HG02610 (cell line): ENCODE results near the gene SPINT3.

Experiments
- ATAC-seq: cut with Tn5 transposase; IDR thresholded peaks from one replicate; pipeline ENCODE4 v1.9.1; 2021; ENCODE audit warnings: mild to moderate bottlenecking, moderate library complexity; ENCODE audit not compliant: unreplicated experiment

Gene SPINT3, protein sequence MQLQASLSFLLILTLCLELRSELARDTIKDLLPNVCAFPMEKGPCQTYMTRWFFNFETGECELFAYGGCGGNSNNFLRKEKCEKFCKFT

DNA sequence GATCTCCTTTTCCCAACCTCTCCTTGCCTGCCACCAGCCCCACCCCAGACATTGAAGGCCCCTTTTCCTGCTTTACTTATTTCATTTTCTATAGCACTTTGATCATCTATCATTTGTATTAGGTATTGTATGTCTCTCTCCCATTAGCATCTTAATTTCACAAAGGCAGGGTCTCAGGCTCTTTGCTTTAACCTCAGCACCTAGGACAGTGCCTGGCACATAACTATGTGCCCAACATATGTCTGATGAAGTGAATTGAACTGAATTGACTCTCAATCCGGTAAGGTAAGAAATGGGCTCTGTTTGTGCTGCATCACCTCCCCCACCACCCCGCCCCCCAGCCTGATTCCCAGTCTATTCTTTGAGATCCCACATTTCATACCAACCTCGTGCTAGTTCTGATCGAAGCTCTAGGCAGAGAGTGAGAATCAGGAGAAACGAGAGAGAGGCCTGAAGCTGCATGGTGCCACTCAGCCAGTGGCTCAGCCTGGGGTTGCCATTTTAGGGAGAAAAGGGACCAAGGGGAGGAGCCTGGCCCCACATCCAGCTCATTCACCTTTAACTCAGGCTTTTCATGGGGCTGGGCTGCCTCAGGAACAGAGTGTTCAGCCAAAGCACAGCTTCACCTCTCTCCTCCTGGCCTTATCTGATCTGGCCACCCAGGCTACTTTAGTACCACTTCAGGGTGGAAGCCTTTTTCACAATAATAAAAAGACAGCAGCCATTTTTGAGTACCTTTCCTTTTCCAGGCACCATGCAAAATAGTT is at the start of gene SPINT3:
SPINT3 (minus strand) TSS at position 476 of the 767 bp plus-strand sequence; CDS start at position 462, 14 bp downstream.
- ATAC-seq, result no peak

DNA sequence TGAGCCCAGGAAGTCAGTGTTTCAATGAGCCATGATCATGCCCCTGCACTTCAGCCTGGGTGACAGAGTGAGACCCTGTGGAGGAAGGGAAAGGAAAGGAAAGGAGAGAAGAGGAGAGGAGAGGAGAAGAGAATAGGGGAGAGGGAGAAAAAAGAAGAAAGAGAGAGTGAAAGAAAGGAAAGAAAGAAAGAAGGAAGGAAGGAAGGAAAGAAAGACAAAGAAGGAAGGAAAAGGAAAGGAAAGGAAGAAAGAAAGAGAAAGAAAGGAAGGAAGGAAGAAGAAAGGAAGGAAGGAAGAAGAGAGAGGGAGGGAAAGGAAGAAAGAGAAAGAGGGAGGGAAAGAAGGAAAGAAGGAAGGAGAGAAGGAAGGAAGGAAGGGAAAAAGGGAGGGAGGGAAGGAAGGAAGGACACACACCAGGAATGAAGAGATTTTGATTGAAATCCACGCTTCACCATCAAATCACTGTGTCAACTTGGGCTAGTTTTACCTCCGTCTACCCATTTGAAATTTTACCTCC is 49.4 kb upstream of the SPINT3 start:
- no peak for ATAC-seq

DNA sequence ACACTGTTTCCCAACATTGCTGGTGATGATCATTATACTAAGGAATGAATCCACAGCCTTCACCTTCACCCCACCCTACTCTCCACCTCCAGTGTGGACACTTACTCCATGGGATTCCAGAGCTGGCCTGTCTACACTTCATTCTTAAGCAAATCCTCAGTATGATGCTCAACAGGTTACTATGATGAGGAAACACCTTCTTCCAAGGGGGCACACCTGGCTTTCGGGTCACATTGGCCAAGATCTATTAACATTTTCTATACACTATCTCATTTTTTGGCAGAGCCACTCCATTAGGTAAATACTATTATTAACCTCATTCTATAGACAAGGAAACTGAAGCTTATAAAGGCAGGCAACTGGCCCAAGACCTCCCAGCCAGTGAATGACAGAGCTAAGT is 39.8 kb upstream of the SPINT3 start:
- ATAC-seq, result no peak

DNA sequence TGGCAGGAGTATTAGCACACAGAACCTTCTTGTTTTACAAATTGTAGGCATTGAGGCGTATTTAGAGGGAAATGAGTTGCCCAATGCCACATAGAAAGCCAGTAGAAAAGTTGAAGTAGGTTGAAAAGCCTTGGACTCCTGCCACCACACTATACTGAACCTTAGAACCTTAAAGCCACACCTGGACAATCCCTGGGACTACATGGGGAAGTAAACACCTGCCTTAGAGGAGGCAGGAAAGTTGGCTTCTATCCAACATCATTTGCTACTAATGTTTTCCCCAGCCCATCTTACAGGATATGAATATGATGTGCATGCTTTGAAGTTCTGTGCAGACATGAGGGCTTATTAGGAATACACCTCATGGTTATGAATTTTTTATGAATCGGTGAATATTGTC is 37.0 kb upstream of the SPINT3 start:
- no peak for ATAC-seq

DNA sequence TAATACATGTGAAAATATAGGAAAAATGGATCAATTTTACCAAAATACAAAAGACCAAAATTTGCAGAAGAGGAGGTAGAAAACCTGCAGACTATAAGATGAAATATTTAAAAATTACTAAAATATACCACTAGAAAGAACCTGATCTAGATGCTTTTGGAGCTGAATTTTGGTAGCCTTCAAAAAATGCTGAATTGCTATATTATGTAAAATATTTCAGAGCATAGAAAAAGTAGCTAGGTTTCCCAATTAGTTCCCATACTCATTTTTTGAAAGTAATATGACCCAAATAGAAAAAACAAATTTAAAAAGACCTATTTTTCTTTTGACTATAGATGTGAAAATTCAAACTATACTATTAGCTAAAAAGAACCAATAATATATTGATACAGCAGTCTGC is 35.3 kb upstream of the SPINT3 start:
- no peak for ATAC-seq

DNA sequence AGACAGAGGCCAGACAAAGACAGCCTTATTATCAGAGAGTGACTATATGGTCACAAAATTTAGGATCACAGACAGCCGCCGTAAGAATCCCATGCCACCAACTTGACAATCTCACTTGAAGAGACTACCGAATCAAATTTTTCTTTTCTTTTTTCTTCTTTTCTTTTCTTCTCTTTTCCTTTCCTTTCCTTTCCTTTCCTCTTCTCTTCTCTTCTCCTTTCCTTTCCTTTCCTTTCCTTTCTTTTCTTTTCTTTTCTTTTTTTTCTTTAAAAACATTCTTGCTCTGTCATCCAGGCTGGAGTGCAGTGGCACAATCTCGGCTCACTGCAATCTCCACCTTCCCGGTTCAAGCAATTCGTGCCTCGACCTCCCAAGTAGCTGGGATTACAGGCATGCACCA is 33.0 kb upstream of the SPINT3 start:
- no peak for ATAC-seq

DNA sequence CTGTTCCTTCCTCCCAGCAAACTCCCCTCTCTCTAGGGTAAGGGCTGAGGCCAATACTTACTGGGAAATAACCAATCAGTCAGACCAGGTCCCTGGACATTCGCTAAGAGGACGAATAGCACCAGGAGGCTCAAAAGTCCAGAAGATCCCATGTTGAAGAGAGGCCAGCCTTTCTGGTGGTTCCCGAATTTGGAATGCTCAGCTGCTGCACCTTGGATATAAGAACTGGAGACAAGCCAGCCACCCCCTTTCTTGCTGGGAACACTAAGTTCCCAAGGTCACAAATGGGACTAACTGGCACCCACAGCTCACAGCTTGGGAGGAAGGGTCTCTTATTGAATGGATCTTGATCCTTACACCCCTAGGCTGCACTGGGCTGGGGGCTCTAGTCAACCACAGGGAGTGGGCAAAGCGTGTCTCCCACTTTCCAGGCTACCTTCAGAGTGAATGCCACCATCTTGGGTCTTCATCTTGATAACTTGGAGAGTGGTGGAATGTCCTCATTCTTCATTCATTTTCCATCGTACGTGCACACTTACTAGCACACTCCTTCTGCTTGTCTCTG is 31.9 kb upstream of the SPINT3 start, which contains the start of gene EPPIN:
EPPIN (minus strand) TSS at position 196 of the 565 bp plus-strand sequence; CDS start at position 152, 44 bp downstream.
- no peak for ATAC-seq

DNA sequence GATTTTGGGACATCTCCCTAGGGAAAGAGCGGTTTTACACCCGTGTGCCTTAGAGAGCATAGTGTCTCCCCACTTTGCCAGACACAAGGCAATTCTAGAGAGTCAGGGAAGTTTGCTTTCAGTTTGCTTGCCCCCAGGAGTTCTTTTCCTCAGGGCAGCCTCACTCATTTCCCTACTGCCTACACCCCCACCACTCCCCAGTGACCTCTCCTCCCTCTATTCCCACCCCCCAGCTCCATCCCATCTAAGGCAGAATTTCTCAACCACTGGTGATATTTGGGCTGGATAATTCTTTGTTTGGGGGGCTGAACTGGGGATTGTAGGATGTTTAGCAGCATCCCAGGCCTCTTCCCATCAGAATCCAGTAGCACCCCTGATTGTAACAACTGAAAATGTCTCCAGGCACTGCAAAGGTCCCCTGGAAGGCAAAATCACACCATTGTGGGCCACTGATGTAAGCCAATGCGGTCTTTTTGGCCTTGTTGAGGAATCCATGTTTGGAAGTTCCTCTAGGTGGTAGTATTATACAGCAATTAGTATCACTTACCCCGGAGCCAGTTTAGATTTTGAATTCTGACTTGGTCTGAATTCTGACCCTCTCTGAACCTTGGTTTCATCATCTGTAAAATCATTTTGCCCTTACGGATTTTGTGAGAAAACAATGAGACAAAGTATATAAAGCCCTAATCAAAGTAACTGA is 30.5 kb upstream of the SPINT3 start:
- no peak for ATAC-seq

DNA sequence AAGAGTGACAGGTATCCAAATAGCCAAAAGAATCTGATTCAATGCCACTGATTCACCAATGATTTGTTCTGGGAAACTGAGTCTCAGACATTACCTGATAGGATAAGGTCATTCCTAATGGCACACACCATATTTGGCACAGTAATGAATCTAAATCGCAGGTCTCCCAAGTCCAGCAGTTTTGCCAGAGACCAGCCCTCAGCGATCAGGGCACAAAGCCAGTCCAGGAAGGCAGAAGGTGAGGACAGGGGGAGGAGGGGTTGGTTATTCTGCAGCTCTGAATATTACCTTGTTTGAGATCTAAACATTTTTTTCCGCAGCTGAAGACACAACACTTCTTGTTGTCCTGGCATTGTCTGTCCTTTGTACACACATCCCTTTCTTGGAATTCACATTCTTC is 29.9 kb upstream of the SPINT3 start:
- ATAC-seq, result no peak

DNA sequence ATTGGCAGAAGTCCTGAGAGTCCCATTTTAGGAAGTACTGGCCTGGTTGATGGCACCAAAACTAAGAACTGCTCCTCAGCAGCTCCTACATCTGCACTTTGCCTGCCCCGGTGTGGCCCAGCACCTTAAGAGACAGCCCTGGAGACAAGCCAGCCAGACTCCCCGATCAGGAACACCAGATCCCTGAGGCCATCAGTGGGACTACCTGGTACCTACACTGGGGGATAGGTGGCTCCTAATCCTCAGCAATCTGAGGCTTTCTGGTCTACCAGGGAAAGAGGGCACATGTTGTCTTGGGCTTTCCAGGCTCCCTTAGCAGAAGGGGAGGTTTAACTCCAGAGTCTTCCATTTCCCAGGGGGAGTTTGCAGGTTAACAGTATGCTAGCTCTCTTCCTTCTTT is 24.0 kb upstream of the SPINT3 start, which contains the start of gene WFDC6:
WFDC6 (minus strand) TSS at position 101 of the 400 bp plus-strand sequence; CDS start at position 26, 75 bp downstream.
- ATAC-seq, result no peak

DNA sequence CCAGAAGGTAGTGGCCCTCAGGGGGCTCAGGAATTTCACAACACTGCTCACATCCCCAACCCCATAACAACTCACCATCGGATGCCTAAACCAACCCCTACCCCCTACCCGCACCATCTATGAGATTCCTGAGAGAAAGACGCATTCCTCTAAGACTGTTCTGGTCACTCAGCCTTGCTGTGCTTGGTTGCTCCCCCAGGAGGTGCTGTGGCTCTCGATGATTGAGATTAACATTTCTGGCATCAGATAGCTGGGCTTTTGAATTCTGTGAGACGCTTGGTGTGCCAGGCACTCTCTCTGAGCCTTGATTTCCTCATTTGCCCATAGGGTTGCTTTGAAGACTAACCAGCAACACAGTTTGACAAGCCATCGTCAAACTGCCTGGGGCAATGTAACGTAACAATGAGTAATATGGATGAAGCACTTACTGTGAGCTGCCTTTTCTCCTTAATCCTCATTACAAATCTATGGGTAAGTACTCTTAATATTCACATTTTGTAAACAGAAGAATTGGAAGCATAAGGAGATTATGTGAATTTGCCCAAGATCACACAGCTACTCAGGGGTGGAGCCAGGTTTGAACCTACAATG is 22.9 kb upstream of the SPINT3 start:
- ATAC-seq, result no peak

DNA sequence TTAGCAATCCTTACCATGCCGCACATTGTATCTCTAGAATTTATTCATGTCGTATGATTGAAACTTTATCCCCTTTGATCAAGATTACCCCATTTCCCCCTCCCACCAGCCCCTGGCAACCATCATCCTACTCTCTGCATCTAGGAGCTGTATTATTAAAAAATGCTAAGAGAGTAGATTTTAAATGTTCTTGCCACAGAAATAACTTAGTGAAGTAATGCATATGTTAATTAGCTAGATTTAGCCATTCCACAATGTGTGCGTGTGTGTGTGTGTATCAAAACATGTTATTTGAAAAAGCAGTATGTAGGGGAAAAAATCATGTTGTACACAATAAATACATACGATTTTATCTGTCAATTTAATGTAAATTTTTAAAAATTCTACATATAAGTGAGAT is 11.9 kb upstream of the SPINT3 start:
- no peak for ATAC-seq

DNA sequence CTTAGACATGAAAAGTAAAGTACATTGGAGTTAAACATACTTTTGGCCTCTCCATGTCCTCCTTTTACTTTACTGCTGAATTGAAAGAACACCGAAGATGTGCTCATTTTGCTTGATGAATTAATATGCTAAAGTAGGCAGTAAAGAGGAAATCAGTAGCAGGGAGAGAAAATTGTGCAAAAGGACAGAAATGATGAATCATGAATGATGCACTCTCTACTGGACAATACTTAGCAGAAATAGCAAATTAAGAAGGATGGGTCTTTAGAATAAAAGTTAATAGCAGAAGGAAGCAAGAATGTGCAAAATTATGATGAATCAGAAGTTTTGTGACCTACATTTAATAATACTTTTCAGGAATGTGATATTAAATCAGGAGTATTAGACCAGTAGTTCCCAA is 8.4 kb upstream of the SPINT3 start:
- no peak for ATAC-seq

DNA sequence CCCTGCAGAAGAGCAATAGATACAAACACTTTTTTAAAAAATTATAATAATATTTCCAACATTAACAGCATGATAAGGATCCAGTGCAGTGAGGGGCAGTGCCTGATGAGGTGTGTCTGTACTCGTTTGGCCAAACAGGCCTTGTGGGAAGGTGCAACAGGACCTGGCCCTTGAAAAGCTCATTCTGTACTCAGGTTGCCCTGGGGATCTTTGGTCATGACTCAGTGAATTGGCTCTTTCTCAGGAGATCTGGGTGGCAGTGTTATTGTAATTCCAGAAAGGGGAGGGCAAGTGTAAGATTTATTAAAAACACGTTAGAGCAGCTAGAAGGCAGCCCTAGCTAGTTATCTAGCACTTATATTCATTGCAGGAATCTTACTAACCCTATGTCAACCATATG is 2.9 kb upstream of the SPINT3 start:
- ATAC-seq, result no peak

DNA sequence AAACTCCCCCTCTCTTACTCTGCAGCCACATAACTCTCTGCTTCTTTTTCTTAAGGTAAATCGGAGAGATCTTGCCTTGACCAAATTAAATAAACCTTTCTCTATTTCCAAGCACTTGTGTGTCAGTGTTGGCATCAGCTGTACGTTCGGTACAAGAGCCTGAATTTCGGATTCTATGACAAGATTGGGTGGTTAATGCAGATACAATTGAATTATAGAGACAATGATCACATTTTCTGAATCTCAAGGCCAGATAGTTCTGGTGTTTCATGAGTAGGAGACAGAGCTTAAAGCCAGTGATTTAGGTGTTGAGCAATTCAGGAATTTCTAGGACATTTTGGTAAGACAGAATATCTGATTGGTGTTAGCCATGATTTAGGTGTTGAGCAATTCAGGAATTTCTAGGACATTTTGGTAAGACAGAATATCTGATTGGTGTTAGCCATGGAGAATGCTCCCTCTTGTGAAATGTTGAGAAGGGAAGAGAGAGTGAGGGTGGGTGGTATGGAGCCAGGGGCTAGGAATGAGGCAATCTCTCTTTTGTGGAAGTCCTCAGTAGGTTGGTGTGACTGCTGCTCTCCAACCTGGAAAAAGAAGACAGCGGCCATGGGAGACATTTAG is 5.1 kb downstream of the SPINT3 start:
- no peak for ATAC-seq

DNA sequence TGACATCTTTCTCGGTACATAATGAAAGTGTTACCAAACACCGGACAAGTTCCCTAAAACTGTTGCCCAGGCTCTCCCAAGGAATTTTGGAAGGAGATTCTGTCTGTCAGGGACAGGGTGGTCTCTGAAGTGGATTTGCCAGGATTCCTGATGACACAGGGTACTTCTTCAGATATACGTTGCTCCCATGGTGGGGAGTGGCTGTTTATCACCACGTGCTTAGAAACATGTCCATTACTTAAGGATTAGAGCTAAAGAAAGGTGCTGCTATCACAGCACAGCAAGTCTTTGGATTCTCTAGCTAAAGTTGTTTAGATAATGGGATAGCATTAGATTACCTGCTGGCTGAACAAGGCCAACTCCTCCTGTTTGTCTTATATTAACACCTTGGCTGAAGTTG is 6.3 kb downstream of the SPINT3 start:
- no peak for ATAC-seq

DNA sequence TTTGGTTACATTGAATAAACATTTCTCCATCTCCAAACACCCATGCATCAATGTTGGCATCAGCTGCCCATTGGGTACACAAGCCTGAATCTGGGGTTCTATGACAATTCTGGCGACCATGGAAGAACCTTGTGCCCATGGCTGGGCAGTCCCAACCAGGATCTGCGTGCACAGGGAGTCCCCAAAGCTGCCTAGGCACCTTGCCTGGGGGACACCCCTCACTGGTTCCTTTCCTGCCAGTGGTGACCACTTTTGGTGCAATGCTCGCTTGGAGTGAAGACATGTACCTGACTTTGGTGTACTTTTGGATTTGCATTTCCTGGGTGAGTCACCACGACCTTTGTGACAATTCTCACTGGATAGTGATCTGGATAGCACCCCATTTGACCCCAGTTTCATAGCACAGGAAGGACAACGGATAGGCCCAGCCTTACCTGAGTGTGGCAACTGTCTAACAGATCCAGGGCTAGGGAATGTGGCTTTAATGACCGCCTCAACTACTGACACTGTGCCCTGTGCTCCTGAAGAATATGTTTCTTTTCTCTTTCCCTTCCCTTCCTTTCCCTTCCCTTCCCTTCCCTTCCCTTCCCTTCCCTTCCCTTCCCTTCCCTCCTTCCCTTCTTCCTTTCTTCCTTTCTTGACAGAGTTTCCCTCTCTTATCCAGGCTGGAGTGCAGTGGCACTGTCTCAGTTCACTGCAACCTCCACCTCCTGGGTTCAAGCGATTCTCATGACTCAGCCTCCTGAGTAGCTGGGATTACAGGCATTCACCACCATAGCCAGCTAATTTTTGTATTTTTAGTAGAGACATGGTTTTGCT is 7.1 kb downstream of the SPINT3 start:
- no peak for ATAC-seq

DNA sequence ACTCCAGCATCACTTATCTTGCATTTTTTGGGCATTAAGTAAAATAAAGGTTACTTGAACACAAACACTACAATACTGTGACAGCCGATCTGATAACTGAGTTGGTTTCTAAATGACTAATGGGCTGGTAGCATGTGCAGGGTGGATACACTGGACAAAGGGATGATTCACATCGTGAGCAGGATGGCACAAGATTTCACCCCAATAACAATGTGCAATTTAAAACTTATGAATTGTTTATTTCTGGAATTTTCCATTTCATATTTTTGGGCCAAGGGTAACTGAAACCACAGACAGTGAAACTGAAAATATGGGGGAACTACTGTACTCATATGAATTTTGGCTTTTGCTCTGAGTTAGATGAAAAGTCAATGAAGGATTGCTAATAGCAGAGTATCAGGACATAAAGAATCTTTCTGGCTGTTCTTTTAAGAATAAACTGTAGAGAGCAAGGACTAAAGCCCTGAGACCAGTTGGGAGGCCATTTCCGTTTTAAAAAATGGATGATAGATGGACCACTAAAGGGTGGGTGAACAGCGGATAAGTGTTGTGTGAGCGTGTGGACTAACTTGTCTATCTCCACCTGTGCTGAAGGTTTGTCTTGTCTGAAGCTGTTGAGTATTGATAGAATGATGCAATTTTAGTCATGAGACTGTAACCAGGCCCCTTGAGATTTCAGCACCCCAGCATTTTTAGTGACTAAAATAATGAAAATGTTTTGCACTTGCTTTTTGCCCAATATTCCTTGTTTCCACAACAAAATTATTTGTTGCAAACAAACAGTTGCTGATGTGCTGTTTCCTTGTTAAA is 8.2 kb downstream of the SPINT3 start:
- no peak for ATAC-seq

DNA sequence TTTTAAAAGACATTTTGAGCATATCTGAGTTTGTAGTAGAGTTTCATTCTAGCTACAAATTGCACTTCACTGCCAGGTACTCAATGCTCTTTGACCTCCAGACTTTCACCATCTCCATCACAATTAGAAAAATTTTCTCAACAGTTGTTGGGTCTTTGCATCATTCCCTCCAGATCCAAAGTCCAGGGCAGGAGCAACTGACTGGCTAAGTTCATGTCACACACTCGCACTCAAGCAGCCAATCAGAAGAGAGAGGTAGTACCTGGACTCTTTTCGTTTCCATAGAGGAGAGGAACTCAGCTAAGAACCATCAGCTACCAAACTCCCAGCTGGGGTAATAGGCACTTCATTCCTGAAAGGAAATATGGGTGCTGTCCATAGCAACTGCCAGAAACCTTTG is 9.0 kb downstream of the SPINT3 start:
- no peak for ATAC-seq
